ENCODE data around the gene RAB28. TPM values are rescaled to one million over a fixed set of nuclear protein-coding genes. Genes with fewer than 3 reads are reported as not detected.

RAB28 gene
- total RNA-seq, 3 donors from 2014 or later (not counting 1 experiment from before 2014, with no cell fraction given), result 10.2 to 13.1 (median 12.9) TPM

DNA sequence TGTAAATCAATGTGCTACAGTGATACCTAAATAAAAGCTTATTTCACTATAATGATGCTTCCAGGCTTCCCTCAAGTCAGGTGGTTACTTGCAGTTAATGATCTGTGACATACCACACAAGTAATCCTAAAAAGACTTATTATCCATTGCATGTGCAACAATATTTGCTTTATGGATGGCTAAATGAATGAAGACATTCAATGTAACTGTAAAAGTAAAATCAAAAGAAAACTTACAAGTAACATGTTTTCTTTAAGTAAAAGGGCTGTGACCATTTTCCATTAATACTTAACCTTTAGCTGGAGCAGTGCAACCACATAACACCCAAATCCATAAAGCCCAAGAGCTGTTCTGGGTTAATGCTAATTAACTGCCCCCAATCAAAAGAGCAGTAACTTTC lies 42.6 kb downstream of the RAB28 start:
- H3K9me3 Mint-ChIP-seq, result peaks cover 0 to 3% of the 10 kb centered on the region in 2 donors
- peaks cover 3% of the 10 kb centered on the region for H3K36me3 Mint-ChIP-seq
- no peaks in the 10 kb centered on the region for H3K36me3 ChIP-seq (ENCODE audit: control insufficient read depth, insufficient read depth, low read length)
- no peaks in the 10 kb centered on the region for H3K4me1 ChIP-seq (ENCODE audit: control insufficient read depth, insufficient read depth, low read length)
- no peak for ATAC-seq
- H3K4me3 Mint-ChIP-seq, result no peak overlapping the region
- peaks cover 11% of the 10 kb centered on the region in 2 donors for H3K4me1 Mint-ChIP-seq
- H3K4me3 ChIP-seq (ENCODE audit: low read length), result no peak overlapping the region
- no peaks in the 10 kb centered on the region for H3K27me3 ChIP-seq (ENCODE audit: control insufficient read depth, insufficient read depth, low read length)
- H3K9me3 ChIP-seq (ENCODE audit: control insufficient read depth, insufficient read depth, low read length), result no peaks in the 10 kb centered on the region
- TF ChIP-seq, protein P1, sequence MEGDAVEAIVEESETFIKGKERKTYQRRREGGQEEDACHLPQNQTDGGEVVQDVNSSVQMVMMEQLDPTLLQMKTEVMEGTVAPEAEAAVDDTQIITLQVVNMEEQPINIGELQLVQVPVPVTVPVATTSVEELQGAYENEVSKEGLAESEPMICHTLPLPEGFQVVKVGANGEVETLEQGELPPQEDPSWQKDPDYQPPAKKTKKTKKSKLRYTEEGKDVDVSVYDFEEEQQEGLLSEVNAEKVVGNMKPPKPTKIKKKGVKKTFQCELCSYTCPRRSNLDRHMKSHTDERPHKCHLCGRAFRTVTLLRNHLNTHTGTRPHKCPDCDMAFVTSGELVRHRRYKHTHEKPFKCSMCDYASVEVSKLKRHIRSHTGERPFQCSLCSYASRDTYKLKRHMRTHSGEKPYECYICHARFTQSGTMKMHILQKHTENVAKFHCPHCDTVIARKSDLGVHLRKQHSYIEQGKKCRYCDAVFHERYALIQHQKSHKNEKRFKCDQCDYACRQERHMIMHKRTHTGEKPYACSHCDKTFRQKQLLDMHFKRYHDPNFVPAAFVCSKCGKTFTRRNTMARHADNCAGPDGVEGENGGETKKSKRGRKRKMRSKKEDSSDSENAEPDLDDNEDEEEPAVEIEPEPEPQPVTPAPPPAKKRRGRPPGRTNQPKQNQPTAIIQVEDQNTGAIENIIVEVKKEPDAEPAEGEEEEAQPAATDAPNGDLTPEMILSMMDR (IDR thresholded peaks at IDR 0.05), result no peak
- no peak for DNase-seq
- H3K27ac ChIP-seq (ENCODE audit: low read length), result no peak overlapping the region
- no peaks in the 10 kb centered on the region for H3K27me3 Mint-ChIP-seq (ENCODE audit: low read depth in 2 of 2)
- no peak overlapping the region for H3K27ac Mint-ChIP-seq
- intact Hi-C loops (cut with micrococcal nuclease), result no loop called here

DNA sequence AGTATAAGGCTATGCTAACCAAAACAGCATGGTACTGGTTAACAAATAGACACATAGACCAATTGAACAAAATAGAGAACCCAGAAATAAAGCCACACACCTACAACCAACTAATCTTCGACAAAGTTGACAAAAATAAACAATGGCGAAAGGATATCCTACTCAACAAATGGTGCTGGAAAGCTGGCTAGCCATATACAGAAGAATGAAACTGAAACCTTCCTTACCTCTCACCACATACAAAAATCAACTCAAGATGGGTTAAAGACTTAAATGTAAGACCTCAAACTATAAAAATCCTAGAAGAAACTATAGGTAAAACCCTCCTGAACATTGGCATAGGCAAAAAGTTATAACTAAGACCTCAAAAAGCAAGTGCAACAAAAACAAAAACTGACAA lies 47.2 kb downstream of the RAB28 start:
- TF ChIP-seq, protein P1 (IDR thresholded peaks at IDR 0.05), result no peak
- Mint-ChIP-seq H3K4me3 (no peak overlapping the region), H3K27me3 (ENCODE audit: low read depth in 2 of 2) (no peaks in the 10 kb centered on the region), H3K36me3 (peaks cover 11% of the 10 kb centered on the region), H3K27ac (no peak overlapping the region), H3K9me3 (peaks cover 2 to 5% of the 10 kb centered on the region in 2 donors), H3K4me1 (peaks cover 46 to 52% of the 10 kb centered on the region in 2 donors)
- WGBS (ENCODE audit: insufficient coverage), result 89% methylated on average over 2 of the region's 2 CpGs
- H3K36me3 ChIP-seq (ENCODE audit: control insufficient read depth, insufficient read depth, low read length), result no peaks in the 10 kb centered on the region
- H3K4me1 ChIP-seq (ENCODE audit: control insufficient read depth, insufficient read depth, low read length), result no peaks in the 10 kb centered on the region
- intact Hi-C loops (cut with micrococcal nuclease), result no loop called here
- H3K4me3 ChIP-seq (ENCODE audit: low read length), result no peak overlapping the region
- H3K27me3 ChIP-seq (ENCODE audit: control insufficient read depth, insufficient read depth, low read length), result no peaks in the 10 kb centered on the region
- DNase-seq (no peak), ATAC-seq (no peak)
- H3K27ac ChIP-seq (ENCODE audit: low read length), result no peak overlapping the region
- H3K9me3 ChIP-seq (ENCODE audit: control insufficient read depth, insufficient read depth, low read length), result no peaks in the 10 kb centered on the region

DNA sequence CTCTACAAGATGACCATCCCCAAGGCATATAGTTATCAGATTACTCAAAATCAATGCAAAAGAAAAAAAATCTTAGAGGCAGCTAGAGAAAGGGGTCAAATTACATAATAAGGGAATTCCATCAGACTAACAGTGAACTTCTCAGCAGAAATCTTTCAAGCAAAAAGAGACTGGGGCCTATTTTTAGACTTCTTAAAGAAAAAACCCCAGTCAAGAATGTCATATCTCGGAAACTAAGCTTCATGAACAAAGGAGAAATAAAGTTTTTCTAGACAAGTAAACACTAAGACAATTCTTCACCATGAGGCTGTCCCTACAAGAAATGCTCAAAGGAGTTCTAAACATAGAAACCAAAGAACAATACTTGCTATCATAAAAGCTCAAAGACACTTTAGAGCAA lies 51.7 kb downstream of the RAB28 start:
- ATAC-seq, result no peak
- Mint-ChIP-seq H3K36me3 (peaks cover 13% of the 10 kb centered on the region), H3K4me3 (no peak overlapping the region), H3K27ac (no peak overlapping the region), H3K27me3 (ENCODE audit: low read depth in 2 of 2) (no peaks in the 10 kb centered on the region), H3K4me1 (peaks cover 70 to 72% of the 10 kb centered on the region in 2 donors), H3K9me3 (peaks cover 2 to 5% of the 10 kb centered on the region in 2 donors)
- TF ChIP-seq, protein P1 (IDR thresholded peaks at IDR 0.05), result no peak
- H3K27me3 ChIP-seq (ENCODE audit: control insufficient read depth, insufficient read depth, low read length), result no peaks in the 10 kb centered on the region
- no peaks in the 10 kb centered on the region for H3K9me3 ChIP-seq (ENCODE audit: control insufficient read depth, insufficient read depth, low read length)
- no peak overlapping the region for H3K27ac ChIP-seq (ENCODE audit: low read length)
- H3K4me3 ChIP-seq (ENCODE audit: low read length), result no peak overlapping the region
- no peaks in the 10 kb centered on the region for H3K36me3 ChIP-seq (ENCODE audit: control insufficient read depth, insufficient read depth, low read length)
- 87% methylated on average over 1 of the region's 1 CpG for WGBS (ENCODE audit: insufficient coverage)
- H3K4me1 ChIP-seq (ENCODE audit: control insufficient read depth, insufficient read depth, low read length), result no peaks in the 10 kb centered on the region
- intact Hi-C loops (cut with micrococcal nuclease), result no loop called here
- DNase-seq, result no peak

DNA sequence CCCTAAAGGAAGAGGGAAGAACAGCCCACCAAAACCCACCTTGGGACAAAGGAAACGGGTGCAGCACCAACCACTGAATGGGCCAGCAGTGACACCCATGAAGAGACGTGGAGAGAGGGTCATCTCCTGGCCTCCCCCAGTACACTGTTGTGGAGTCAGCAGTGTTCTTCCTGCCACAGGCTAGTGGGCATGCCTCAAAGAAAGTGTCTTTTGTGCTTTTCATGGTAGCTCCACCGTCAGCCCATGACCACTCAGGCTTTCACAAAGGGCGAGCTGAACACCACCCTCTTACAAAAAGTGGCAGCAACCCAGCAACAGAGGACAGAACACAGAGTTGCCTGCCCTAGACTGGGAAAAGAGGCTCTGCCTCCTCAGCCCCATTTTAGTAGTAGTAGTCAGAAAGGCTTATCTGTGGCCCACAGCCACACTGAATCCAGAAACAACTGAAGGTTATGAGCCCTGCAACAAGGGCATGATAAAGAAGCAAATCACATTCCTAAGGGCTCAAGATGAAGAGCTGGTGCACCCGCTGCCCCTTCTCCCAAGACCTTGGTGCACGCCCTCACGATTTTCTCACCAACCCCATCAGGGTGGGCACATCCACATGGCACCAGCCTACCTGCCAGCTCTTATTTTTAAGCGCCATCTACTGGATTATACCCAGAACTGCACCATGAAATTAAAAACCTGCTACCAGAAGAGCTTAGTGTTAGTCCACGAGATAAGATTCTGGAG lies 53.1 kb downstream of the RAB28 start:
- Mint-ChIP-seq H3K36me3 (peaks cover 8% of the 10 kb centered on the region), H3K4me3 (no peak overlapping the region), H3K9me3 (no peaks in the 10 kb centered on the region), H3K27me3 (ENCODE audit: low read depth in 2 of 2) (no peaks in the 10 kb centered on the region), H3K27ac (no peak overlapping the region), H3K4me1 (peaks cover 59 to 62% of the 10 kb centered on the region in 2 donors)
- WGBS (ENCODE audit: insufficient coverage), result 84% methylated on average over 9 of the region's 9 CpGs
- TF ChIP-seq, protein P1 (IDR thresholded peaks at IDR 0.05), result peak; percentile 31
- Histone ChIP-seq H3K27ac (ENCODE audit: low read length) (no peak overlapping the region), H3K27me3 (ENCODE audit: control insufficient read depth, insufficient read depth, low read length) (no peaks in the 10 kb centered on the region), H3K4me3 (ENCODE audit: low read length) (no peak overlapping the region), H3K4me1 (ENCODE audit: control insufficient read depth, insufficient read depth, low read length) (no peaks in the 10 kb centered on the region), H3K9me3 (ENCODE audit: control insufficient read depth, insufficient read depth, low read length) (no peaks in the 10 kb centered on the region), H3K36me3 (ENCODE audit: control insufficient read depth, insufficient read depth, low read length) (no peaks in the 10 kb centered on the region)
- ATAC-seq, result no peak
- DNase-seq, result no peak
- intact Hi-C loops (cut with micrococcal nuclease), result no loop called here
